ENCODE results near the gene PALLD. TPM values are rescaled to one million over a fixed set of nuclear protein-coding genes. Genes with fewer than 3 reads are reported as not detected.
A peak's percentile ranks its signal among the peaks of the same experiment; 100 is the strongest.

The PALLD gene
- total and polyA plus RNA-seq, 2 of the 13 experiments (the other 11 are each of a cell fraction or from before 2014, with no cell fraction given) = 0.50 to 1.5 TPM

GRCh38 chr4:168699224-168699878 lies 202.5 kb downstream of the PALLD start (continued):
- TF ChIP-seq ZNF652 (CRISPR knock-in tag; IDR thresholded peaks at IDR 0.05; ENCODE audit: borderline replicate concordance, low read depth) = no peak
- no peak for TF ChIP-seq ZNF567 (CRISPR knock-in tag; IDR thresholded peaks at IDR 0.05; ENCODE audit: borderline replicate concordance)
- no peak for TF ChIP-seq TEF (CRISPR knock-in tag; IDR thresholded peaks at IDR 0.05)
- no peak for TF ChIP-seq CBX5 (CRISPR knock-in tag; IDR thresholded peaks at IDR 0.05; ENCODE audit: borderline replicate concordance)
- TF ChIP-seq BORCS8-MEF2B (CRISPR knock-in tag; IDR thresholded peaks at IDR 0.05) = no peak
- no peak for TF ChIP-seq ZNF660 (CRISPR knock-in tag; IDR thresholded peaks at IDR 0.05; ENCODE audit: borderline replicate concordance, low read depth)
- TF ChIP-seq ZNF280B (CRISPR knock-in tag; IDR thresholded peaks at IDR 0.05; ENCODE audit: borderline replicate concordance) = no peak
- TF ChIP-seq SAP130 (CRISPR knock-in tag; IDR thresholded peaks at IDR 0.05; ENCODE audit: low read depth) = no peak
- no peak for TF ChIP-seq NCOA1 (CRISPR knock-in tag; IDR thresholded peaks at IDR 0.05)
- no peak for TF ChIP-seq RELA (CRISPR knock-in tag; IDR thresholded peaks at IDR 0.05)
- TF ChIP-seq ZNF782 (CRISPR knock-in tag; IDR thresholded peaks at IDR 0.05; ENCODE audit: borderline replicate concordance) = no peak
- TF ChIP-seq RARG (CRISPR knock-in tag; IDR thresholded peaks at IDR 0.05; ENCODE audit: low read depth) = no peak
- TF ChIP-seq HNRNPL (IDR thresholded peaks at IDR 0.05; ENCODE audit: low read depth, low read length) = no peak
- peak; percentile 93 for TF ChIP-seq ZMYM2 (CRISPR knock-in tag; IDR thresholded peaks at IDR 0.05)
- TF ChIP-seq ZNF747 (CRISPR knock-in tag; IDR thresholded peaks at IDR 0.05; ENCODE audit: borderline replicate concordance) = no peak
- TF ChIP-seq MBD4 (IDR thresholded peaks at IDR 0.05; ENCODE audit: borderline replicate concordance, low read length) = no peak
- TF ChIP-seq RXRA (CRISPR knock-in tag; IDR thresholded peaks at IDR 0.05) = peak; percentile 21; the same call in 1 of the 2 replicates
- no peak for TF ChIP-seq PRDM10 (CRISPR knock-in tag; IDR thresholded peaks at IDR 0.05; ENCODE audit: low read depth)
- no peak for TF ChIP-seq ZNF501 (CRISPR knock-in tag; IDR thresholded peaks at IDR 0.05)
- TF ChIP-seq ZNF207 (IDR thresholded peaks at IDR 0.05; ENCODE audit: borderline replicate concordance) = no peak
- no peak for TF ChIP-seq KLF6 (CRISPR knock-in tag; IDR thresholded peaks at IDR 0.05)
- TF ChIP-seq ZBTB44 (CRISPR knock-in tag; IDR thresholded peaks at IDR 0.05) = no peak
- TF ChIP-seq ZNF432 (CRISPR knock-in tag; IDR thresholded peaks at IDR 0.05; ENCODE audit: borderline replicate concordance) = no peak
